ENCODE results near the gene PGLYRP2. TPM values are rescaled to one million over a fixed set of nuclear protein-coding genes. Genes with fewer than 3 reads are reported as not detected.

PGLYRP2 gene
- total and polyA plus RNA-seq, 9 of the 15 experiments (the other 6 are each of a cell fraction or from before 2014, with no cell fraction given) = not detected

GRCh38 chr19:15449620-15450527 is 29.4 kb downstream of the PGLYRP2 start, which contains the start of gene WIZ (continued):
- TF ChIP-seq ZNF707 (CRISPR knock-in tag; conservative IDR thresholded peaks at IDR 0.05) (no peak), MAZ (CRISPR knock-in tag; conservative IDR thresholded peaks at IDR 0.05 in 1 of 2, IDR thresholded peaks at IDR 0.05 in 1 of 2) (peak; percentile 46 to 48; a peak in 3 of 4 replicates), SIN3A (IDR thresholded peaks at IDR 0.05; ENCODE audit: borderline replicate concordance in 2 of 2, control insufficient read depth in 1 of 2, low read depth in 2 of 2, low read length in 2 of 2) (peak in 1 of 2 experiments; percentile 60; a peak in 1 of 4 replicates), FOXP4 (CRISPR knock-in tag; IDR thresholded peaks at IDR 0.05; ENCODE audit: borderline replicate concordance) (no peak), NFYB (IDR thresholded peaks at IDR 0.05; ENCODE audit: extremely low read depth, insufficient read length) (no peak), PHF20 (IDR thresholded peaks at IDR 0.05; ENCODE audit: partially characterized antibody) (no peak), UBTF (IDR thresholded peaks at IDR 0.05; ENCODE audit: borderline replicate concordance in 1 of 2, low read depth in 2 of 2, low read length in 2 of 2) (no peak), EGR1 (conservative IDR thresholded peaks at IDR 0.05) (no peak), HDAC6 (IDR thresholded peaks at IDR 0.05; ENCODE audit: low read depth, low read length) (no peak), BDP1 (IDR thresholded peaks at IDR 0.05; ENCODE audit: insufficient read depth, insufficient read length) (no peak), ZNF354B (CRISPR knock-in tag; IDR thresholded peaks at IDR 0.05) (no peak), ARNT (IDR thresholded peaks at IDR 0.05) (0 out of 4 replicates have a peak, but pooled peaks of 1 of the 2 experiments have one; percentile 33), ATF2 (CRISPR knock-in tag; IDR thresholded peaks at IDR 0.05) (no peak), TOE1 (IDR thresholded peaks at IDR 0.05; ENCODE audit: borderline replicate concordance) (no peak), TOE1 (CRISPR knock-in tag; IDR thresholded peaks at IDR 0.05; ENCODE audit: borderline replicate concordance, low read depth) (no peak), ZNF766 (CRISPR knock-in tag; conservative IDR thresholded peaks at IDR 0.05) (no peak), CREB1 (IDR thresholded peaks at IDR 0.05) (peak; percentile 88), CREB1 (CRISPR knock-in tag; IDR thresholded peaks at IDR 0.05) (peak; percentile 85), NKRF (IDR thresholded peaks at IDR 0.05; ENCODE audit: borderline replicate concordance) (no peak)
